ENCODE measurements around the gene TLN1.

Gene TLN1

GRCh38 chr9:35729101-35729500, 2.9 kb downstream of the TLN1 start:
- DNase-seq (ENCODE audit: low spot score) (no peak), ATAC-seq (ENCODE audit: low read depth) (no peak)
- peak overlapping the region; percentile 8 for H3K4me3 ChIP-seq (ENCODE audit: severe bottlenecking)
- no peaks in the 10 kb centered on the region for H3K27me3 ChIP-seq (ENCODE audit: insufficient read depth, poor library complexity, severe bottlenecking)
- peaks cover 53% of the 10 kb centered on the region for H3K36me3 ChIP-seq (ENCODE audit: low read depth)
- TF ChIP-seq CTCF (IDR thresholded peaks at IDR 0.05; ENCODE audit: poor library complexity, severe bottlenecking) = no peak
- H3K4me1 ChIP-seq (ENCODE audit: insufficient read depth, poor library complexity, severe bottlenecking) = peaks cover 40% of the 10 kb centered on the region
- H3K27ac ChIP-seq (ENCODE audit: poor library complexity, severe bottlenecking) = peak overlapping the region; percentile 87
- no peaks in the 10 kb centered on the region for H3K9me3 ChIP-seq (ENCODE audit: severe bottlenecking)

GRCh38 chr9:35728041-35728971, 3.7 kb downstream of the TLN1 start:
- peak overlapping the region; percentile 87 for H3K27ac ChIP-seq (ENCODE audit: poor library complexity, severe bottlenecking)
- no peaks in the 10 kb centered on the region for H3K9me3 ChIP-seq (ENCODE audit: severe bottlenecking)
- DNase-seq (ENCODE audit: low spot score) (no peak), ATAC-seq (ENCODE audit: low read depth) (peak; percentile 32)
- H3K4me3 ChIP-seq (ENCODE audit: severe bottlenecking) = no peak overlapping the region
- H3K36me3 ChIP-seq (ENCODE audit: low read depth) = peaks cover 53% of the 10 kb centered on the region
- peaks cover 35% of the 10 kb centered on the region for H3K4me1 ChIP-seq (ENCODE audit: insufficient read depth, poor library complexity, severe bottlenecking)
- H3K27me3 ChIP-seq (ENCODE audit: insufficient read depth, poor library complexity, severe bottlenecking) = no peaks in the 10 kb centered on the region
- no peak for TF ChIP-seq CTCF (IDR thresholded peaks at IDR 0.05; ENCODE audit: poor library complexity, severe bottlenecking)

- no peak for TF ChIP-seq CTCF (IDR thresholded peaks at IDR 0.05; ENCODE audit: poor library complexity, severe bottlenecking)
- Histone ChIP-seq H3K27me3 (ENCODE audit: insufficient read depth, poor library complexity, severe bottlenecking) (no peaks in the 10 kb centered on the region), H3K4me3 (ENCODE audit: severe bottlenecking) (no peak overlapping the region), H3K4me1 (ENCODE audit: insufficient read depth, poor library complexity, severe bottlenecking) (peaks cover 35% of the 10 kb centered on the region), H3K36me3 (ENCODE audit: low read depth) (peaks cover 59% of the 10 kb centered on the region), H3K9me3 (ENCODE audit: severe bottlenecking) (no peaks in the 10 kb centered on the region), H3K27ac (ENCODE audit: poor library complexity, severe bottlenecking) (peak overlapping the region; percentile 87)
- no peak for ATAC-seq (ENCODE audit: low read depth)
- no peak for DNase-seq (ENCODE audit: low spot score)
Measured at GRCh38 chr9:35727676-35728040, 4.3 kb downstream of the TLN1 start.

- H3K4me1 ChIP-seq (ENCODE audit: insufficient read depth, poor library complexity, severe bottlenecking) = peaks cover 35% of the 10 kb centered on the region
- peak; percentile 14 for TF ChIP-seq CTCF (IDR thresholded peaks at IDR 0.05; ENCODE audit: poor library complexity, severe bottlenecking)
- ATAC-seq (ENCODE audit: low read depth) (peak; percentile 17; the same call in 1 of the 3 replicates), DNase-seq (ENCODE audit: low spot score) (no peak)
- peaks cover 67% of the 10 kb centered on the region for H3K36me3 ChIP-seq (ENCODE audit: low read depth)
- H3K27me3 ChIP-seq (ENCODE audit: insufficient read depth, poor library complexity, severe bottlenecking) = no peaks in the 10 kb centered on the region
- no peak overlapping the region for H3K4me3 ChIP-seq (ENCODE audit: severe bottlenecking)
- H3K27ac ChIP-seq (ENCODE audit: poor library complexity, severe bottlenecking) = peak overlapping the region; percentile 87
- H3K9me3 ChIP-seq (ENCODE audit: severe bottlenecking) = no peaks in the 10 kb centered on the region
Measured at GRCh38 chr9:35726931-35727330, 5.1 kb downstream of the TLN1 start.

- no peak for ATAC-seq (ENCODE audit: low read depth)
- Histone ChIP-seq H3K27me3 (ENCODE audit: insufficient read depth, poor library complexity, severe bottlenecking) (no peaks in the 10 kb centered on the region), H3K36me3 (ENCODE audit: low read depth) (peaks cover 82% of the 10 kb centered on the region), H3K27ac (ENCODE audit: poor library complexity, severe bottlenecking) (no peak overlapping the region), H3K4me1 (ENCODE audit: insufficient read depth, poor library complexity, severe bottlenecking) (peaks cover 34% of the 10 kb centered on the region), H3K9me3 (ENCODE audit: severe bottlenecking) (no peaks in the 10 kb centered on the region), H3K4me3 (ENCODE audit: severe bottlenecking) (no peak overlapping the region)
- DNase-seq (ENCODE audit: low spot score) = no peak
- no peak for TF ChIP-seq CTCF (IDR thresholded peaks at IDR 0.05; ENCODE audit: poor library complexity, severe bottlenecking)
Measured at GRCh38 chr9:35725362-35725761, 6.6 kb downstream of the TLN1 start.

All from RWPE2 (cell line).